HG03342 (cell line): ENCODE data around the gene SRR.
"Not testable (repeated sequence)": the region's sequence is repeated elsewhere in the genome, so short reads cannot be mapped to it uniquely, and the experiment has no call there.

Experiments used
- ATAC-seq: cut with Tn5 transposase; IDR thresholded peaks from one replicate; pipeline ENCODE4 v1.9.1; 2021; ENCODE audit warnings: mild to moderate bottlenecking, moderate library complexity; ENCODE audit not compliant: unreplicated experiment

Gene SRR

GRCh38 chr17:2303204-2304188 lies at the start of gene SRR, which contains the start of gene SMG6:
SRR (plus strand) TSS chr17:2303950; CDS start chr17:2315561, 11,611 bp downstream.
SMG6 (minus strand) TSS chr17:2303785; CDS start chr17:2303720, 65 bp downstream.
- ATAC-seq: peak; percentile 73

- ATAC-seq: not testable (repeated sequence)
These were observed 44.9 kb upstream of the SRR start for GRCh38 chr17:2258830-2259229.

GRCh38 chr17:2259769-2260536 lies 43.8 kb upstream of the SRR start:
- ATAC-seq: peak; percentile 75

GRCh38 chr17:2262135-2262587 lies 41.6 kb upstream of the SRR start:
- no peak for ATAC-seq

GRCh38 chr17:2263183-2264066 lies 40.3 kb upstream of the SRR start:
- no peak for ATAC-seq

- ATAC-seq: no peak
These were observed 39.5 kb upstream of the SRR start for GRCh38 chr17:2264067-2264860.

- not testable (repeated sequence) for ATAC-seq
These were observed 38.6 kb upstream of the SRR start for GRCh38 chr17:2265166-2265565.

- peak; percentile 65 for ATAC-seq
These were observed 37.5 kb upstream of the SRR start for GRCh38 chr17:2266045-2266864.

GRCh38 chr17:2266865-2267228 lies 36.9 kb upstream of the SRR start:
- ATAC-seq: no peak

- no peak for ATAC-seq
These were observed 36.4 kb upstream of the SRR start for GRCh38 chr17:2267354-2267753.

GRCh38 chr17:2271985-2272702 lies 31.6 kb upstream of the SRR start:
- no peak for ATAC-seq

- no peak for ATAC-seq
These were observed 29.3 kb upstream of the SRR start for GRCh38 chr17:2274414-2274813.

GRCh38 chr17:2275722-2276121 lies 28.0 kb upstream of the SRR start:
- ATAC-seq: no peak

- ATAC-seq: no peak
These were observed 26.1 kb upstream of the SRR start for GRCh38 chr17:2277429-2278170.

- no peak for ATAC-seq
These were observed 24.0 kb upstream of the SRR start for GRCh38 chr17:2279707-2280106.

- no peak for ATAC-seq
These were observed 21.4 kb upstream of the SRR start for GRCh38 chr17:2282297-2282873.

GRCh38 chr17:2283302-2283701 lies 20.4 kb upstream of the SRR start:
- no peak for ATAC-seq
